ENCODE data around the gene IKZF2. TPM values are rescaled to one million over a fixed set of nuclear protein-coding genes. Genes with fewer than 3 reads are reported as not detected.

Gene IKZF2
- 0.06 to 0.72 TPM (median 0.12 TPM) in 5 replicates for total RNA-seq (2022; extraction: Qiagen RNA extraction; ENCODE audit: low read depth)

DNA sequence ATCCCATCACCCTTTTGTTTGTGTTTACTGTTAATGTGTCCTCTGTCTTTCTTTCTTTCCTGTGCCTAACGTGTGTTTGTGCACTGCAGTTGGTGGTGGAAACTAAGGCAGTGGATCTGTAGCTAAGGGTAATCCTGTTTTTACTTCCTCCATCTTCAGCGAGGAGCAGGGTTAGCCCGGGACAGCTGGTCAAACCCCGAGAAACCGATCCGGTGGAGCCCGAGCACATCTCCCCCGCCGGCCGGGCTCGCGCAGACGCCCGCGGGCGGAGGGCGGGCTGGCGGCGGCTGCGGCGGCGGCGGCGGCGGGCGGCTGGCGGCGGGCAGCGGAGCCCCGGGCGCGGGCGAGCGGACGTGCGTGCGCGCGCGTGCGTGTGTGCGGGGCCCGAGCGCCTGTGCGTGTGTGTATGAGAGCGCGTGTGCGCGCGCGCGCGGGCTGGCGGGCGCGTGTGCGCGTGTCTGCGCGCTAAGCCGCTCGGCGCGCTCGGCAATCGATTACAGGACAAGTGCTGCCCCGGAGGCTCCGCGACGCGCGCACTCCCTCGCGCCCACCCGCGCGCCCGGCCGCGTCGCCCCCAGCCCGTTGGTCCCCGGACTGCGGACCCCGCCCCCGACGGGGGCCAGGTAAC lies at the start of gene IKZF2:
Gene IKZF2 (minus strand): TSS at position 176 of the 628 bp plus-strand sequence. CDS start 2,983 bp downstream, outside the sequence.

Other genes starting within 250 kb of the IKZF2 start
- gene SPAG16, start 132.9 kb upstream of the IKZF2 start, total RNA-seq (2022; extraction: Qiagen RNA extraction; ENCODE audit: low read depth): 6.3 to 14.3 TPM (median 11.7 TPM) in 5 replicates

Measured in A549 treated with RU486 at 1 μM for 4 hours (cell line).